ENCODE results near the gene HUWE1.

Gene HUWE1

DNA sequence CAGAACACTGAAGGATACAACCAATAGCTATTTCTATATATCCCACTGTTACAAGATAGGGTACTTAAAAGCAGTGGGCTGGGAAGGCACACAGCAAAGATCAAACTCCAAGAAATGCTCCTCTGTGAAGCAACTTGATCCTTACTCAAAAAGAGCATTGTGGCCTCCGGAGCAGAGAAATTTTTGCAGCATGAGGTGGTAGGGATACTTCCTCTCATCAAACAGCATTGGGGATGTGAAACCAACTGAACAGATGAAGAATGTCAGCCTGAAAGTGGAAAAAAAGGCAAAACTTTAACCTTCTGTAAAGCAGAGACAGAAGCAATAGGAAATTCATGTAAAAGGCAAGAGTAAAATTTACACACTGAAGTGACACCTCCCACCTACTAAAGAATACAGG, 92.2 kb downstream of the HUWE1 start:
- TF ChIP-seq, protein P1, sequence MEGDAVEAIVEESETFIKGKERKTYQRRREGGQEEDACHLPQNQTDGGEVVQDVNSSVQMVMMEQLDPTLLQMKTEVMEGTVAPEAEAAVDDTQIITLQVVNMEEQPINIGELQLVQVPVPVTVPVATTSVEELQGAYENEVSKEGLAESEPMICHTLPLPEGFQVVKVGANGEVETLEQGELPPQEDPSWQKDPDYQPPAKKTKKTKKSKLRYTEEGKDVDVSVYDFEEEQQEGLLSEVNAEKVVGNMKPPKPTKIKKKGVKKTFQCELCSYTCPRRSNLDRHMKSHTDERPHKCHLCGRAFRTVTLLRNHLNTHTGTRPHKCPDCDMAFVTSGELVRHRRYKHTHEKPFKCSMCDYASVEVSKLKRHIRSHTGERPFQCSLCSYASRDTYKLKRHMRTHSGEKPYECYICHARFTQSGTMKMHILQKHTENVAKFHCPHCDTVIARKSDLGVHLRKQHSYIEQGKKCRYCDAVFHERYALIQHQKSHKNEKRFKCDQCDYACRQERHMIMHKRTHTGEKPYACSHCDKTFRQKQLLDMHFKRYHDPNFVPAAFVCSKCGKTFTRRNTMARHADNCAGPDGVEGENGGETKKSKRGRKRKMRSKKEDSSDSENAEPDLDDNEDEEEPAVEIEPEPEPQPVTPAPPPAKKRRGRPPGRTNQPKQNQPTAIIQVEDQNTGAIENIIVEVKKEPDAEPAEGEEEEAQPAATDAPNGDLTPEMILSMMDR (IDR thresholded peaks at IDR 0.05; ENCODE audit: low read depth, low read length) = no peak
- no peak for DNase-seq (ENCODE audit: extremely low read depth, low read depth)

GRCh38 chrX:53587795-53588420, 98.6 kb downstream of the HUWE1 start:
- DNase-seq (ENCODE audit: extremely low read depth, low read depth) = no peak
- TF ChIP-seq, protein P1 (IDR thresholded peaks at IDR 0.05; ENCODE audit: low read depth, low read length) = no peak

DNA sequence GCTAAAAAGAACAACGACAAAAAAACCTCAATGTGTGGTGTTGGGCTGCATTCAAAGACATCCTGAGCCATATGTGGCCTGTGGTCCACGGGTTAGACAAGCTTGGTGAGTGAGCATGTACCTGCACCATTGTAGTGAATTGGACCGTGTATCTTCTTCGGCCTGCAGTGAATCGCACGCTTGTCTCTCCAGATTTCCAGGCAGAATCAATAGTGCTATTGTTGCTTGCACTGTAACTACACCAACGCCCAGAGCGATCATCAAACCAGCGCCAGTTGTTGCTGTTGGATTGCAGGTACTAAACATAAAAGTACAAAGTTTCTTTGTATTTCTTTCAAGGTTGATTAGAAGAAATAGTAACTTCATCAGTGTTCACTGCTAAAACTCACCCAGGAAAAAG, 101.6 kb downstream of the HUWE1 start:
- DNase-seq (ENCODE audit: extremely low read depth, low read depth) = no peak
- TF ChIP-seq, protein P1 (IDR thresholded peaks at IDR 0.05; ENCODE audit: low read depth, low read length) = no peak

GRCh38 chrX:53583571-53583970, 102.9 kb downstream of the HUWE1 start:
- no peak for DNase-seq (ENCODE audit: extremely low read depth, low read depth)
- TF ChIP-seq, protein P1 (IDR thresholded peaks at IDR 0.05; ENCODE audit: low read depth, low read length) = no peak

GRCh38 chrX:53580742-53581504, 105.6 kb downstream of the HUWE1 start:
- DNase-seq (ENCODE audit: extremely low read depth, low read depth) = no peak
- TF ChIP-seq, protein P1 (IDR thresholded peaks at IDR 0.05; ENCODE audit: low read depth, low read length) = no peak

- TF ChIP-seq, protein P1 (IDR thresholded peaks at IDR 0.05; ENCODE audit: low read depth, low read length) = no peak
- DNase-seq (ENCODE audit: extremely low read depth, low read depth) = no peak
Measured at GRCh38 chrX:53571494-53571893, 115.0 kb downstream of the HUWE1 start.

DNA sequence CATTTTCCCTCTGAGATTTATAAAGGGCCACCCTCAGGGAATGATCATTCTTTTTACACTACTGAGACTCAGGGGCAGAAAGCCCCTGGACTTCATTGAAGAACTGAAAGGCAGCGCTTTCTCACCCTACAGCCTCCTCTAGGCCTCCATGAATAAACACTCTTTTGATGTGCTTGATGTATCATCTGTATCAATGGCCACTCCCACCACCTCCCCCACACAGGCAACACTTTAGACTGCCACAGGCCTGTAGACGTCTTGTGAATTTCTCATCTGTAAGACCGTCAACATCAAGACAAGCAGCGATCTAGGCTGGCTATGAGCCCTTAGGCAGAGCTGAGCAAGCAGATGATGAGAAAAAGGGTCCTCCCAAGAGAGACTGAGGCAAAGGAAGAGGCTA, 123.2 kb downstream of the HUWE1 start:
- DNase-seq (ENCODE audit: extremely low read depth, low read depth) = no peak
- TF ChIP-seq, protein P1 (IDR thresholded peaks at IDR 0.05; ENCODE audit: low read depth, low read length) = no peak
